Measurements from ENCODE around the gene SLC44A3. TPM values are rescaled to one million over a fixed set of nuclear protein-coding genes. Genes with fewer than 3 reads are reported as not detected.

Gene SLC44A3
- total and polyA plus RNA-seq, 2 of the 8 experiments (the other 6 are each of a cell fraction or from before 2014, with no cell fraction given) = 4.2 to 5.0 TPM

- peak; percentile 93 to 100 (median 95) for TF ChIP-seq CTCF (IDR thresholded peaks at IDR 0.05; ENCODE audit: control extremely low read depth in 1 of 3, insufficient read depth in 1 of 3, low read depth in 1 of 3, low read length in 3 of 3)
- no peak for TF ChIP-seq SP2 (IDR thresholded peaks at IDR 0.05; ENCODE audit: low read length)
- 0 out of 2 replicates have a peak, but pooled peaks have one; percentile 33 for TF ChIP-seq MAX (IDR thresholded peaks at IDR 0.05)
- TF ChIP-seq EP300 (IDR thresholded peaks at IDR 0.05; ENCODE audit: borderline replicate concordance in 1 of 2, low read depth in 2 of 2, low read length in 2 of 2) = peak in 1 of 2 experiments; percentile 5; a peak in 1 of 3 replicates
- no peak for TF ChIP-seq EGR1 (IDR thresholded peaks at IDR 0.05; ENCODE audit: borderline replicate concordance, low read depth, low read length)
- no peak for TF ChIP-seq CBX8 (IDR thresholded peaks at IDR 0.05; ENCODE audit: borderline replicate concordance, low read depth, low read length)
- TF ChIP-seq RAD21 (IDR thresholded peaks at IDR 0.05 in 1 of 2, conservative IDR thresholded peaks at IDR 0.05 in 1 of 2; ENCODE audit: low read depth in 2 of 2, low read length in 2 of 2) = peak; percentile 93 to 97
- TF ChIP-seq CEBPB (IDR thresholded peaks at IDR 0.05; ENCODE audit: low read depth, low read length) = no peak
- TF ChIP-seq POLR2A (IDR thresholded peaks at IDR 0.05; ENCODE audit: control extremely low read depth in 1 of 2, low read depth in 2 of 2, low read length in 2 of 2) = no peak
- TF ChIP-seq JUN (IDR thresholded peaks at IDR 0.05; ENCODE audit: low read depth, low read length) = no peak
- TF ChIP-seq RXRA (IDR thresholded peaks at IDR 0.05; ENCODE audit: insufficient read depth, low read depth, low read length) = no peak
- TF ChIP-seq BACH1 (IDR thresholded peaks at IDR 0.05; ENCODE audit: low read length) = no peak
- no peak for TF ChIP-seq EZH2 (IDR thresholded peaks at IDR 0.05; ENCODE audit: low read depth, low read length, severe bottlenecking)
- TF ChIP-seq SIX5 (IDR thresholded peaks at IDR 0.05; ENCODE audit: low read depth, low read length) = no peak
- TF ChIP-seq ASH2L (IDR thresholded peaks at IDR 0.05; ENCODE audit: low read length) = peak; percentile 46
- TF ChIP-seq GTF2F1 (IDR thresholded peaks at IDR 0.05; ENCODE audit: borderline replicate concordance, low read depth, low read length) = no peak
- TF ChIP-seq CHD1 (IDR thresholded peaks at IDR 0.05; ENCODE audit: low read depth, low read length) = no peak
- no peak for TF ChIP-seq CTBP2 (IDR thresholded peaks at IDR 0.05; ENCODE audit: borderline replicate concordance, insufficient read depth, insufficient read length, low read length)
- peak; percentile 64 for TF ChIP-seq CREB1 (IDR thresholded peaks at IDR 0.05)
- no peak for TF ChIP-seq CBX5 (IDR thresholded peaks at IDR 0.05; ENCODE audit: low read depth, low read length)
- TF ChIP-seq BRCA1 (IDR thresholded peaks at IDR 0.05; ENCODE audit: low read depth, low read length) = no peak
- no peak for TF ChIP-seq SUZ12 (IDR thresholded peaks at IDR 0.05; ENCODE audit: low read length)
These were observed 34.5 kb downstream of the SLC44A3 start (continued) for GRCh38 chr1:94854458-94855306.

All from H1 (cell line).